ENCODE data around the gene ABCA2.
"Not testable (repeated sequence)": the region's sequence is repeated elsewhere in the genome, so short reads cannot be mapped to it uniquely, and the experiment has no call there.

The ABCA2 gene

GRCh38 chr9:137064027-137064879 is 36.2 kb upstream of the ABCA2 start:
- DNase-seq, result peak; percentile 43 to 66

GRCh38 chr9:137063311-137064026 is 35.4 kb upstream of the ABCA2 start:
- DNase-seq, result no peak

GRCh38 chr9:137062798-137063197 is 34.8 kb upstream of the ABCA2 start:
- DNase-seq, result not testable (repeated sequence)

GRCh38 chr9:137062384-137062783 is 34.3 kb upstream of the ABCA2 start:
- DNase-seq, result no peak

GRCh38 chr9:137058521-137059234 is 30.6 kb upstream of the ABCA2 start:
- no peak for DNase-seq

GRCh38 chr9:137057545-137057944 is 29.5 kb upstream of the ABCA2 start:
- DNase-seq, result no peak

GRCh38 chr9:137056739-137057415 is 28.8 kb upstream of the ABCA2 start:
- DNase-seq, result no peak

- no peak for DNase-seq
Measured at GRCh38 chr9:137055385-137056364, 27.6 kb upstream of the ABCA2 start.

- no peak for DNase-seq
Measured at GRCh38 chr9:137054932-137055384, 26.9 kb upstream of the ABCA2 start.

- peak in 1 of 2 donors; percentile 60 for DNase-seq
Measured at GRCh38 chr9:137053944-137054931, 26.2 kb upstream of the ABCA2 start, which contains the start of gene ENTPD2. ENTPD2 (minus strand) TSS chr9:137054061; CDS start chr9:137053997, 64 bp downstream.

- no peak for DNase-seq
Measured at GRCh38 chr9:137052998-137053943, 25.2 kb upstream of the ABCA2 start.

GRCh38 chr9:137052293-137052692 is 24.3 kb upstream of the ABCA2 start:
- DNase-seq, result no peak

- DNase-seq, result no peak
Measured at GRCh38 chr9:137051145-137051724, 23.2 kb upstream of the ABCA2 start.

GRCh38 chr9:137050570-137050969 is 22.5 kb upstream of the ABCA2 start:
- DNase-seq, result no peak

GRCh38 chr9:137049544-137050449 is 21.8 kb upstream of the ABCA2 start:
- DNase-seq, result peak; percentile 34 to 66

GRCh38 chr9:137048655-137049543 is 20.9 kb upstream of the ABCA2 start:
- DNase-seq, result no peak
